Glomerular visceral epithelial cell (primary cell): Measurements from ENCODE around the gene ZNF785.
"Not testable (repeated sequence)": the region's sequence is repeated elsewhere in the genome, so short reads cannot be mapped to it uniquely, and the experiment has no call there.

Experiments
- DNase-seq: peaks from one replicate; pipeline ENCODE4 v3.0.0-alpha.2; 2016; ENCODE audit errors: extremely low spot score

Gene ZNF785

DNA sequence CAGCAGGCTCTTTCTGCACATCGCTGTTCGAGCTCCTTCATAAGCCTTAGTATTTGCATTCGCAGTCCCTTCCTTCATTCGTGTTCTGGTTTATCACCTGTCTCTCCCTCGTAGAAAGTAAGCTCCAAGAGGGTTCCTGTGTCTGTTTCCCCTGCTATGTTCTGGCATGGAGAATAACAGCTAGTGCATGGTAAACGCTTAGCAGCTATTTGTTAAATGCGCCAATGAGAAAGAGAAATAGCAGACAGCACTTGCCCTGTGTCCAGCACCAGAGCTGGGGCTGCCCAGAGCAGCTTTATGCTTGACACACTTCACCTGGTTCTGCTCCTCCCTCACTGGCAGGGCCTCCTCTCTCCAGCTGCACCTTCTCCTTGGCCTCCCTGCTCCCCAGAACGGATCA is 19.5 kb downstream of the ZNF785 start:
- DNase-seq: no peak

GRCh38 chr16:30565526-30565925 is 20.0 kb downstream of the ZNF785 start:
- DNase-seq: no peak

GRCh38 chr16:30562021-30562420 is 23.5 kb downstream of the ZNF785 start:
- DNase-seq: no peak

DNA sequence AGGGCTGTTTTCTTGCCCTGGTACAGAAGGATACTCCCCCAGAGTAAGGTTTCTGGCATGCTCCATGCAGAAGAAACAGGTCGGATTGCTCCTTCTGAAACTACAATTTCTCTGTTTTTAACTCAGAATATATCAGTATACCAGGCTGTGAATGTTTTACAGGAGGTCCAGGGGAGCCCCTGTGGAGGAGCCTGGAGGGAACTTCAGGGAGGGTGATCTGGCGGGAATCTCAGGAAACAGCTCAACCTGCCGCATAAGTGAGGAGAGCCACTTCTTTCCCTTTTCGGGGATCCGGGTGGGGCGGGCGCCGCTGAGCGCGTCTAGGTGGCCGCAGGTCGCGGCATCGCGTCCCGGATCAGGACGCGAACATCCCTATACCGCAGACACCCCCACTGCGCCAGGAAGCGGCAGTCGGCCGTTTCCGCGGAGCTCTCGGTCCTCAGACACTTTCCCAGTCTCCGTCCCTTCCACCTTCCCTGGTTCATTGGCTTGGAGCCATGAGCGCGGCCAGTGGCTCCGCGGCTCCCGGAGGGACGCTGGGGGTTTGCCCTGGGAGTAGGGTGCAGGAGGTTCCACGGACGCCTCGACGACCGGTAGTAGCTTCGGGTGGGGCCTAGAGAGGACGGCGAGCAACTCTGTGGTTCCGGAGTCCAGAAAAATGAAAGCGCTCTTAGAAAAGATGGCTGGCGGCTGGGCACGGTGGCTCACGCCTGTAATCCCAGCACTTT is 24.2 kb downstream of the ZNF785 start:
- no peak for DNase-seq

DNA sequence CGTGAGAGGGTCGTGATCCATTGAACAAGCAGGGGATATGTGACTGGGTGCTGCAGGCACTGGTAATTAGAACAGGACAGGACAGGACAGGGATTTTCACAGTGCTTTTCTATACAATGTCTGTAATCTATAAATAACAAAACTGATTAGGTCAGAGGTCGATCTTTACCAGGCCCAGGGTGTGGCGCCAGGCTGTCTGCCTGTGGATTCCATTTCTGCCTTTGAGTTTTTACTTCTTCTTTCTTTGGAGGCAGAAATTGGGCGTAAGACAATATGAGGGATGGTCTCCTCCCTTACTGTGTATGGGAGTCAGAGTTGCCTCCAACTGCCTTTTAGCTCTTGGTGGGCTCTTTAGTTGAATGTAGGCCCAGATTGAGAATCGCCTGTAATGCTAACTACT is 25.8 kb downstream of the ZNF785 start:
- no peak for DNase-seq

- DNase-seq: no peak
Observed at GRCh38 chr16:30558789-30559377, 26.6 kb downstream of the ZNF785 start.

DNA sequence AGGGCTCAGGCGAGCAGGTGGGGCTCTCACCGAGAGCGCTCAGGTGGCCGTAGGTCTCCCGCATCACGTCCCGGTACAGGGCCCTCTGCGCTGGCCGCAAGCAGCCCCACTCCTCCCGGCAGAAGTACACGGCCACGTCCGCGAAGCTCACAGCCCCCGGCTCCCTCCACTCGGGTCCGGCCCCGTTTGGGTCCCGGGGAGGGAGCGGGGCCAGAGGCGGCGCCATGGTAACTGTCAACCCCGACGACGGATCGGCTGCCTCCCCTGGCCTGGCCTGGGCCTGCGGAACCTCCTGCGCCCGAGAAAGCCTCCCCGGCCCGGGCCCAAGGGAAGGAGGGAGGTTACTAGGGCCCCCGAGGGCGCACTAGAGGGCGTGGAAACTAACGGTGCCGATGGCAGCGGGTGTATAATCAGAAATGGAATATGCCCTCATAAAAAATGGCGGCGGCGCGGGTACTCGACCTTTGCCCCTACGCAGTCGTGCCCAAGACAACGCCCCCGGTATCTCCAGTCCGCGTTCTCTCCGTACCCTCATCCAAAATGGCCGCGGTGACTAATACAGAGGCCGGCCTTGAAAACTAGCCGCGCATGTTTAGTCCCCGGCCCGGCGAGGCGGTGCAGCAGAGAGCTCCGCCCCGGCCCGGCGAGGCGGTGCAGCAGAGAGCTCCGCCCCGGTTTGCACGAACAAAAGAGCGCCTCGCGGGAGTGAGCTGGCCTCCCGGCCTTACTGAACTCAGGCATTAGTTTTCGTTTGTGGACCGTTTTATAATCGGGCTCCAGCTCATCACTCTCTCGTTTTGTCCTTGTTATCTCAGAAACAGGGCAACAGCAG is 27.3 kb downstream of the ZNF785 start, which contains the start of gene ZNF764:
Gene ZNF764, minus strand, starts transcription at position 418 of the 832 bp plus-strand sequence. Its CDS starts 192 bp downstream, at position 226.
- DNase-seq: peak; percentile 96

DNA sequence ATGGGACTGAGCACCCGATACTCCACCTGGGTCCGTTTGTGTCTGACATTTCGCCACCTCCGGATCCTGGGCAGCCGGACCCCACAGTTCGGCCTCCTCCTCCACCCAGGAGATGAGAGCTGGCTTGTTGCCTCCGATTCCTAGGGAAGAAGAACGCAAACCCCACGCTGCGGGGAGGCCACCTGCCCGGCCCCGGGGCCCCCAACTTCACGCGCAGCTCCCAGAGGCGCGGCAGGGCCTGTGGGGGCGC is 27.9 kb downstream of the ZNF785 start:
- no peak for DNase-seq

DNA sequence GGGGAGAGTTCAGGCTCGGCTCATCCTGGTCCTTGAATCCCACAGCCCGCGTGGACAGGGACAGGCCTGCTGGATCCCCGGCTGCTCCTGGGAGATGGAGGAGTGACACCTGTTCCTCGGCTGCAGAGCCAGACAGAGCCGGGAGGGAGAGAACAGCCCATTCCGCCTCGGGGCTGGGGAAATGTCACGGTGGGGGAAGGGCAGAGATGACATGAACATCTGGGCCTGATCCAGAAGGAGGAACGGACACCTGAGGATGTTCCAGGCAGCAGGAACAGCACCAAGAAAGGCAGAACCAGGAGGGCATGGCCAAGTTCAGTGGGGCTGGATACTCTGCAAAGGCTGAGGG is 29.4 kb downstream of the ZNF785 start:
- no peak for DNase-seq

DNA sequence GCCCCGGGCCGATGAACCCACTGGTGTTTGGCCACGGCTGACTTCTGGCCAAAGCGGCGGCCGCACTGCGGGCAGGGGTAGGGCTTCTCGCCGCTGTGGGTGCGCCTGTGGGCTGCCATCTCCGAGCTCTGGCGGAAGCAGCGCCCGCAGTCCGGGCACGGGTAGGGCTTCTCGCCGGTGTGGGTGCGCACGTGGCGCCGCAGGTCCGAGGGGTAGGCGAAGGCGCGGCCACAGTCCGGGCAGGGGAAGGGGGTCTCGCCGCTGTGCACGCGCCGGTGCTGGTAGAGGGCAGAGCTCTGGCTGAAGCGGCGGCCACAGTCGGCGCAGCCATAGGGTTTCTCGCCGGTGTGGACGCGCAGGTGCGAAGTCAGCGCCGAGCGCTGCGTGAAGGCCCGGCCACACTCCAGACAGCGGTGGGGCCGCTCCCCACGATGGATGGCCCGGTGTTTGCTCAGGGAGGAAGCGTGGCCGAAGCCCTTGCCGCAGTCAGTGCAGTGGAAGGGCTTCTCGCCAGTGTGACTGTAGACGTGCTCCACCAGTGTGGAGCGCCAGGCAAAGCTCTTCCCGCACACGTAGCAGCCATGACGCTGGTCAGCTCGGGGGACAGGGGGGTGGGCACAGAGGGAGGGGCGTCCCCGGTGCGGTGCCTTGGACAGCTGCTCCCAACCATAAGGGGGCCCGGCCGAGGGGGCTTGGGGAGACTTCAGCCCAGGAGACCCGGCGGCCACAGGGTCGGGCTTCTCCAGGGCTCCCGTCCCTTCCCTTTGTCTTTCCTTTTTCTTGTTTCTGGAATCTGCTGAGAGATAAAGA is 30.0 kb downstream of the ZNF785 start:
- DNase-seq: no peak

GRCh38 chr16:30554557-30555314 is 30.8 kb downstream of the ZNF785 start:
- DNase-seq: no peak

GRCh38 chr16:30553393-30553899 is 32.1 kb downstream of the ZNF785 start:
- DNase-seq: no peak

- DNase-seq: no peak
Observed at GRCh38 chr16:30552956-30553355, 32.5 kb downstream of the ZNF785 start.

- DNase-seq: no peak
Observed at GRCh38 chr16:30551781-30552180, 33.7 kb downstream of the ZNF785 start.

DNA sequence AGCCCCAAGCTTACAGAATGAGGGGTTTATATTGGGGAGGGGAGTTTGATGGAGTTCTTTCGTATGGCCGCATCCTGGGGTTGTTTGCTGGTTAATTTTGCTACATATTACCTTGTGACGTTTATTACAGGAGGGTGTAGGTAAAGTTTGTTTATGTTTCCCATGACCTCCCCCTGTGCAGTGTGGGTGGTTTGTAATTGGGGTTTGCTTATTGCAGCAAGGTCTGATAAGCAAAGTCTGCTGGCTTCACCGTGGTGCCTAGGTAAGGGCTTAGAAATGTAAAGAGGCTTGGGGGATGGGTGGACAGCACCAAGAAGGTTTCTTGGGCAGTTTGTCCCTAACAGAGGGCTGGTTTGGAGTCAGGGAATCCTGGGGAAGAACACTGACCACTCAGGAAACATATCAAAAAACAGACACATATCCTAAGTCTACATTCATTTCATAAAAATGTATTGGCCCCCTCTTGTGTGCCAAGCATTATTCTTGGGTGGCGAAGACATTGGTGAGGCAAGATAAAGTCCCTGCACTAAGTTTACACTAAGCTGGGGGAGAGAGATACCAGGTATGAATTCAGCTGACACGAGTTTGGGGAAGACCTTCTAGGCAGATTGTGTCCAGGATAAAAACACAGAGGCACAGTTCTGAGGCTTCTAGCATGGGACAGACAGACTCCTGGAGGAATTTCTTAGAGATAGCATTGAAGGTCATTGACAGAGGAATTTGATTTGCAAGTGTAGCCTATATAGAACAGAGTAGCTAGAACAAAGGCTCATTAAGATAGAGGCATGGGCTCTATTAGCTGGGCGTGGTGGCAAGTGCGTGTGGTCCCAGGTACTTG is 36.9 kb downstream of the ZNF785 start:
- no peak for DNase-seq

GRCh38 chr16:30546115-30546514 is 39.4 kb downstream of the ZNF785 start:
- DNase-seq: no peak

DNA sequence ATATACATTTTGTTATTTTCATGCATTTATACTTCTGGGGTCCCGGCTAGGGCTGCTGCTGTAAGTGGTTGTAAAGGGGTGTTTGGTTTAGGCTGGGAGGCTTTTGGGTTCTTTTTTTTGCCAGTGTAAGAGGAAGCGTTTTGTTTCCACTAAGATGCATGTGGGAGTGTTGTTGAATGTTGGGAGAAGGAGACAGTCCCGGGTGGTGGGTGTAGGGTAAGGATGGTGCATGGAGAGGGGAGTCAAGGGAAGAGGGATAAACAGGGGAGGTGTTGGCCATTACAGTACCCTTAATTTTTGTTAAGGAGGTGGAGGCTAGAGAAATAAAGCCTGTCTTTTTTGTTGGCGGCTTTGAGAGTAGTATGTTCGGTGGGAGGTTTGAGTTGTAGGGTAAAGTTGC is 42.4 kb downstream of the ZNF785 start:
- no peak for DNase-seq

DNA sequence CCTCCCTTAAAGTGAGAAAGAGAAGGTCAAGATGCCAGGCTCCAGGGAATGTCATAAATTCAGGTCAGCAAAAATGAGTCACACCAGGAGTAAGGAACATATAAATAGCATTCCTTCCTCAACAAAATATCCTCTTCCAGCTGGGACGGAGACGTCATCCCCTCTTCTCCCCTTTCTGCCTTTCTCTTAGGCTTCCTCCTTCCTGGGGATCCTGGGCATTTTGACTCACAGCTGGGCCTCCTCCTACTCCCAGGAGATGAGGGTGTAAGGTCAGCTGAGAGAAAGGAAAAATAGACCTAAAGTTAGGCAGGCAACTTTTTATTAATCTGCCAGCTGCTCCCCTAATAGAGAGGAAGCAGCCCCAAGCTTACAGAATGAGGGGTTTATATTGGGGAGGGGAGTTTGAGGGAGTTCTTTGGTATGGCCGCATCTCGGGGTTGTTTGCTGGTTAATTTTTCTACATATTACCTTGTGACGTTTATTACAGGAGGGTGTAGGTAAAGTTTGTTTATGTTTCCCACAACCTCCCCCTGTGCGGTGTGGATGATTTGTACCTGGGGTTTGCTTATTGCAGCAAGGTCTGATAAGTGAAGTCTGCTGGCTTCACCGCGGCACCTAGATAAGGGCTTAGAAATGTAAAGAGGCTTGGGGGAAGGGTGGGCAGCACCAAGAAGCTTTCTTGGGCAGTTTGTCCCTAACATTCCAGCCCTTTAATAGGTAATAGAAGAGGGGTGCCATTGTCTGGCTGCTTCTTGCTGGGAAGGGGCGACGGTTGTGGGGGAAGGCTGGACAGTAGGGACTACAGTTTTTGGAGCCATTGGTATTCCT is 43.8 kb downstream of the ZNF785 start:
- DNase-seq: peak; percentile 43

- not testable (repeated sequence) for DNase-seq
Observed at GRCh38 chr16:30540916-30541464, 44.5 kb downstream of the ZNF785 start.
